GM12801 (cell line): ENCODE data around the gene RAPGEF6.

Experiments
- CTCF ChIP-seq: IDR thresholded peaks from one replicate; pipeline ENCODE4 v1.5.1; 2011; ENCODE audit warnings: control low read depth; ENCODE audit not compliant: insufficient read length; ENCODE audit errors: extremely low read depth

The RAPGEF6 gene

GRCh38 chr5:131511934-131512333 lies 123.1 kb downstream of the RAPGEF6 start:
- TF ChIP-seq CTCF: no peak

DNA sequence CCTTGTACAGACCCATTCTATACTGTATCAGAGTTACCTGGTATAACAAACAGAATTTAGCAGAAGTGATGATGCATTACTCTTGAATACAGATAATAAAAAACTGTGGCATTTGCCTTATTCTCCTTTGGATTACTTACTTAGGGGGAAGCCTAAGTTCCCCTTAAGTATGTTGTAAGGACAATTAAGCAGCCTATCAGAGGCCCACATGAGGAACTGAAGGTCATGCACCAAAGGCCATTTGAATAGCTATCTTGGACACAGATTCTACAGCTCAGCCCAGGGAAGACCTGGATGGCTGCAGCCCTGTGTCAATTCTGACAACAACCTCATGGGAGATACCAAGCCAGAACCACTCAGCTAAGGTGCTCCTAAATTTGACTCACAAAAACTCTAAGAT lies 125.2 kb downstream of the RAPGEF6 start:
- TF ChIP-seq CTCF: no peak

DNA sequence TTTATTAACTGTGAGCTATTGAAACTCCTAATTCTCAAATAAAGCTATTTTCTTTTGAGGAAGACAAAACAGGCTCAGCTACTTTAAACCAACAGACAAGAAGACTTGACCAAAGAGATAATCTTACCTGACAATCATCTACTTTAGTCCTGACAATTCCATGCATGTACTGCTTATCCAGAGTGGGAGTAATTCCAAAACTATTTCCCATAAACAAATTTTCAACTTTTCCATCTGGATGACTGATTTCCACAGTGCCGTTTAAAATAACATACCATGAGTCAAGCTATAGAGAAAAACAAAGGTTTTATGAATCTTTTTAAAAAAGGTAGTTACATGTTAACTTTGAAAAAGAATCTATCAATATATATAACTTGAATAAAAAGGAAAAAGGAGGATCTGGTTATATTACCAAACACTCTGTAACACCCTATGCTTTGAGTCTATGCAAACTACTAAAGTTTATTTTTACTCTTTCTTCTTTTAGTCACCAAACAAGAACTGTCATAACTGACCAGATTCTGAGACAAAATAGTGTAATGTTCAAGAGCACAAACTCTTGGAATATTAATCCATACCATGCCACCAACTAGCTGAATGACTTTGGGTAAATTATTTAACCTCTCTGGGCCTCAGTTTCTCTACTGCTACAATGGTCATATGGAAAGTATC lies 129.7 kb downstream of the RAPGEF6 start:
- no peak for TF ChIP-seq CTCF

DNA sequence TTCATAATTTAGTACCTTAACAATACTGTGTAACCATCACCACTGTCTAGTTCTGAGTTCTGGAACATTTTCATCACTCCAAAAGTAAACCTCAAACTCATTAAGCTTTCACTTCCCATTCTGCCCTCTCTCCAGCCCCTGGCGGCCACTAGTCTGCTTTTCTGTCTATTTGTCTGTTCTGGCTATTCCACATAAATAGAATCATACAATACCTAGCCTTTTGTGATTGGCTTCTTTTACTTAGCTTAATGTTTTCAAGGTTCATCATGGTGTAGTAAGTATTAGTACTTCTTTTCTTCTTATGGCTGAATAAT lies 138.7 kb downstream of the RAPGEF6 start:
- TF ChIP-seq CTCF: no peak

DNA sequence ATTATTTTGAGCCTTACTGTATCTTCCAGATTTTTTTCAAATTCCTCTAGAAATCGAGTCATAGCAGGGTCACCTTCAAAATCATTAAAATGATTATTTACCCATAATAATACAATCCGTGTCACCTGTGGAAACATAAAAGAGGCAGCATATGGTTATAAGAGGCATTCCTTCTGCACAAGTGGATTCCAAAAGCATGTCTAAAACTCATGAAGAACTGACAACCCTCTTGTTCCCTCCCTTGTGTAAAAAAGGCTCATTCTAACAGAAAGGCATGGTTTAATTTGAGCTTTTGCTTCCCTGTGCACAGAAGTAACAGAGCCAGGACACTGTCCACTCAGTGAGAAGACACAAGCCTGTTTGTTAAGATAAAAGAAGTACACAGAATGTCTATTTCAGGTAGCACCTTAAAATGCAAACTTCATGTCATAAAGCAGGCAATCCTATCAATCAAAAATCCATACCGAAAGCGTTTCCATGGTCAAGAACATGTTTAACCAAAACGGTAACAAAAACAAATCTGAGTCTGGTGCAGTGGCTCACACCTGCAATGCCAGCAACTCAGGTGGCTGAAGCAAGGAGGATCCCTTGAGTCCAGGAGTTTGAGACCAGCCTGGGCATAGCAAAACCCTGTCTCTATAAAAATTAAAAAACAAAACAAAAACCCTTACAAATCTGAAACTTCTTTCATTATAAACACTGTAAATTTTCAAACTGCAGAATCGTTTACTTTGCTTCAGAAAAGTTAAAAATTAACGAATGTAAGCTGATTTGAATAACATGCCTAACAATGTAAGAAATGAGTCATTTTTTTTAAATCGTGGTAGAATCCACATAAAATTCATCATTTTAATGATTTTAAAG lies 139.3 kb downstream of the RAPGEF6 start:
- TF ChIP-seq CTCF: no peak

DNA sequence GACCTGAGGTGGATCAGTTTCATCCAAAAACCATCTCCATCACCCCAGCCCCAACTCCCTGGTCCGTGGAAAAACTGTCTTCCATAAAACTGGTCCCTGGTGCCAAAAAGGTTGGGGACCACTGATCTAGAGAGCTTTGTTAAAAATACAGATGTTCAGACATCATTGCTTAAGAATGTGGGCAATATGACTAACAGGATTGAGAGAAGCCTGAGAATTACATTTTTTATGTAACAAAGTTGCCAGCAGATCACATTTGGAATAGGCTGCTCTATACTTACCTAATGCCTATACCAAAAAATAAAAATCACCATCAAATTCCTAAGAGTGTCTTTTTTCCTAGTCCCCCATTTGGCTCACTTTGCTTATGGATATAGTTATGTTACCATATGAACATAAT lies 143.3 kb downstream of the RAPGEF6 start:
- no peak for TF ChIP-seq CTCF

- TF ChIP-seq CTCF: no peak
These were observed 146.6 kb downstream of the RAPGEF6 start for GRCh38 chr5:131488463-131488862.
